HFF-Myc (cell line): ENCODE measurements around the gene CCDC149.

Experiments
- DNase-seq: peaks from one replicate; pipeline ENCODE4 v3.0.0-alpha.2; 2011; ENCODE audit warnings: low read depth; ENCODE audit errors: extremely low read depth
- H3K4me3 ChIP-seq: replicated peaks from 2 replicates; pipeline ENCODE4 v1.5.1; 2011; ENCODE audit warnings: low read depth, mild to moderate bottlenecking, control low read depth, low read length
- TF ChIP-seq, protein P1 (sequence below): IDR thresholded peaks from 2 replicates; pipeline ENCODE4 v1.5.1; 2012; ENCODE audit warnings: mild to moderate bottlenecking, low read depth, low read length, control low read depth; ENCODE audit errors: missing control alignments

The CCDC149 gene

DNA sequence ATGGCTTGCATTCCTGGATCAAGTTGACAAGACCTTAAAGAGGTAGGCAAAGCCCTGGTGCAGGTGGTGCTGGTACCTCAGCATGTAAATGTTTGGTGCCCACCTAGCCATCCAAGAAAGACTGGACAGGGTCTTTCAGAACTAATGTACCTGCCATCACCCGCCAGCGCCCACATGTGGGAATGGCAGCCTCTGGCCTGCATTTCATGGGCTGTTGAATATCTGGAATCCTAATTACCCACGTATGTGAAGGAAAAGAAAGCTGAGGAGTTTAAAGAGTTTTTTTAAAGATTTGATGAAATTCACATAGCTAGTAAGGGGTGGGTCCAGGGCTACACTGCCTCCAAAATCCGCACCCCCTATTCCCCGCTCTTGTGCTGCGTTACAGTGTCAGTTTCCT, 8.6 kb upstream of the CCDC149 start:
- TF ChIP-seq, protein P1, sequence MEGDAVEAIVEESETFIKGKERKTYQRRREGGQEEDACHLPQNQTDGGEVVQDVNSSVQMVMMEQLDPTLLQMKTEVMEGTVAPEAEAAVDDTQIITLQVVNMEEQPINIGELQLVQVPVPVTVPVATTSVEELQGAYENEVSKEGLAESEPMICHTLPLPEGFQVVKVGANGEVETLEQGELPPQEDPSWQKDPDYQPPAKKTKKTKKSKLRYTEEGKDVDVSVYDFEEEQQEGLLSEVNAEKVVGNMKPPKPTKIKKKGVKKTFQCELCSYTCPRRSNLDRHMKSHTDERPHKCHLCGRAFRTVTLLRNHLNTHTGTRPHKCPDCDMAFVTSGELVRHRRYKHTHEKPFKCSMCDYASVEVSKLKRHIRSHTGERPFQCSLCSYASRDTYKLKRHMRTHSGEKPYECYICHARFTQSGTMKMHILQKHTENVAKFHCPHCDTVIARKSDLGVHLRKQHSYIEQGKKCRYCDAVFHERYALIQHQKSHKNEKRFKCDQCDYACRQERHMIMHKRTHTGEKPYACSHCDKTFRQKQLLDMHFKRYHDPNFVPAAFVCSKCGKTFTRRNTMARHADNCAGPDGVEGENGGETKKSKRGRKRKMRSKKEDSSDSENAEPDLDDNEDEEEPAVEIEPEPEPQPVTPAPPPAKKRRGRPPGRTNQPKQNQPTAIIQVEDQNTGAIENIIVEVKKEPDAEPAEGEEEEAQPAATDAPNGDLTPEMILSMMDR: no peak
- DNase-seq: no peak

DNA sequence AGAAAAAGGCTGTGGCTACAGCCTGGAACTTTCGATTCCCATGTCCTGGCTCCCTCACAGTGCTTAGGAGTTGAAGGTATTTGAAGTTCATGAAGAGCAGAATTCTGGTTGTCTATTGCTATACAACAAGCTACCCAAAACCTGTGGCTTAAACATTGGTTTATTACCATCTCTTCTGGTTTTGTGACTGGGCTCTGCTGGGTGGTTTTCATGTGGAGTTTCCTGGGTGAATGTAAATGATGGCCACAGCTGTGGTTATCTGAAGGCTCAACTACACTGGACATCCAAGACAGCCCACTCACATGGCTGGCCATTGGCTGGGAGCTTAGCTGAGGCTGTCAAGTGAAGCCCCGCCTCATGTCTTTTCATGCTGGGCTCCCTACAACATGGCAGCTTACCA, 7.2 kb upstream of the CCDC149 start:
- TF ChIP-seq, protein P1: no peak
- no peak overlapping the region for H3K4me3 ChIP-seq
- no peak for DNase-seq

More for the DNA sequence above, 8.6 kb upstream of the CCDC149 start:
- H3K4me3 ChIP-seq: no peak overlapping the region

GRCh38 chr4:24917076-24917856, 4.4 kb upstream of the CCDC149 start:
- TF ChIP-seq, protein P1: no peak
- H3K4me3 ChIP-seq: no peak overlapping the region
- no peak for DNase-seq

DNA sequence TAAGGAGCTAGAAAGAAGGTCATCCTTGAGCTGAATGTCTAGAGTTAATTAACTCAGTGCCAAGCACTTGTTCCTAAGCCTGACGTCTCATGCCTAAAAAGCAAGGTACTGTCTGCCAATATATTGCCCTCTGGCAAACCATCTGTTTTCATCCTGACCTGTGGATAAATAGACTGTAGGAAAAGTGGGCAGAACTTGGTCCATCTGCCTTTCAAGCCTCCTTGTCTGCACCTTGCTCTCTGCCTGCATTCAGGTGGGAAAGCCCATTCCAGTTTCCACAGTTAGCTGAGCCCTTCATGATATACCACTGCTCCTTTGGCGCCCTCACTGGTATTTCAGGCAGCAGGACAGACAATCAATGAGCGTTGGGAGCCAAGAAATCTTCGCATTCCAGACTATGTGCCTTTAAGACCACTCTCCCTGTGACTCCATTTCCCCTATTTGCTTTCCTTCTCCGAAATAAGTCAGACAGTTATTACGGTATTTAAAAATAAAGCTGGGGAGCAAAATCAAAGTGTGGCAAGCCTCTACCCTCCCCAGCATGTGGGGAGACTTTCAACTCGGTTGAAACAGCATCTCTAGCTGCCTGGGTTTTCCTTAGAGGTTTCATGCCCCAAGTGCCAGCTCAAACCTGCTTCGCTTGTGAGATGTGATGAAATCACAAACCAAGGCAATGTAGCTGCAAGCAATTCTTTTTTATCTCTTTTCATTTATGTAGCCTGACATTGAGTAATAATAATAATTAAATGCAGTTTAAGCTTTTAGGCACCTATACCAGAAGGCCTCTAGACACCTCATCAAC, 2.5 kb upstream of the CCDC149 start:
- TF ChIP-seq, protein P1: peak; percentile 28
- no peak overlapping the region for H3K4me3 ChIP-seq
- no peak for DNase-seq

DNA sequence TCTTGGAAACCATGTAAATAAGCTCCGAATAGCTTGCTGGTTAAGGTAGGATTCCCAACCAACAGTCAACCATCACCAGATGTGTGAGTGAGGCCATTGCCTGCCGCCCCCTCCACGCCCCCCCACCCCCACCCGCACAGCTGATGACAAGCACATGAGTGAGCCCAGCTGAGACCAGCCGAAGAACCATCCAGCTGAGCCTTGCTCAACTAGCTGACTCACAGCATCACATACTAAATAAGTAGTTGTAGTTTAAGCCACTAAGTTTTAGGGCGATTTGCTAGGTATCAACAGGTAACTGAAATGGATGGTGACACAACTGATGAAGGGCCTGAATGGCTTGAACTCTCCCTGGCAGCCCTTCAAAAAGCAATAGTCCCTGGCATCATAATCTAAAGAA, 1.6 kb upstream of the CCDC149 start:
- H3K4me3 ChIP-seq: no peak overlapping the region
- TF ChIP-seq, protein P1: no peak
- no peak for DNase-seq

GRCh38 chr4:24913119-24913485, 260 bp upstream of the CCDC149 start:
- DNase-seq: no peak
- peak overlapping the region; percentile 42 for H3K4me3 ChIP-seq
- TF ChIP-seq, protein P1: no peak
